SU-DHL-6 (cell line): ENCODE data around the gene DPM1.
A peak's percentile ranks its signal among the peaks of the same experiment; 100 is the strongest.

Source experiments
- CTCF ChIP-seq: fragments of 200-600 bp; sonication (generic); IDR thresholded peaks from one replicate; pipeline ENCODE4 v1.5.1; 2017; ENCODE audit warnings: antibody characterized with exemption, mild to moderate bottlenecking, low read length, moderate library complexity; ENCODE audit not compliant: insufficient read depth, poor library complexity, severe bottlenecking
- EZH2phosphoT487 ChIP-seq: fragments of 200-600 bp; sonication (generic), shearing (Covaris generic); conservative IDR thresholded peaks from 2 replicates; pipeline ENCODE4 v1.6.1; 2018; ENCODE audit warnings: mild to moderate bottlenecking, antibody characterized with exemption, low read length, moderate library complexity, mixed read lengths

GRCh38 chr20:50992733-50993457 lies 34.6 kb upstream of the DPM1 start:
- TF ChIP-seq CTCF = peak; percentile 54
- no peak for TF ChIP-seq EZH2phosphoT487
